HUES6 (cell line): Measurements from ENCODE around the gene SFI1.
"Not testable (repeated sequence)": the region's sequence is repeated elsewhere in the genome, so short reads cannot be mapped to it uniquely, and the experiment has no call there.

Experiments used
- H3K27ac ChIP-seq: 2 replicates; pipeline ENCODE4 v1.7.0; 2013; ENCODE audit warnings: low read depth, mild to moderate bottlenecking, low read length, inconsistent platforms
- H3K27me3 ChIP-seq: 2 replicates; pipeline ENCODE4 v1.6.1; 2013; ENCODE audit warnings: low read length; ENCODE audit not compliant: control insufficient read depth, insufficient read depth
- H3K36me3 ChIP-seq: 2 replicates; pipeline ENCODE4 v1.6.1; 2013; ENCODE audit warnings: low read length; ENCODE audit not compliant: control insufficient read depth, insufficient read depth
- H3K4me1 ChIP-seq: 2 replicates; pipeline ENCODE4 v1.6.1; 2013; ENCODE audit warnings: low read length; ENCODE audit not compliant: control insufficient read depth, insufficient read depth
- H3K4me3 ChIP-seq: 2 replicates; pipeline ENCODE4 v1.5.1; 2013; ENCODE audit warnings: low read depth, low read length
- H3K9ac ChIP-seq: one replicate; pipeline ENCODE4 v1.6.1; 2013; ENCODE audit warnings: mild to moderate bottlenecking, low read length
- H3K9me3 ChIP-seq: 2 replicates; pipeline ENCODE4 v1.6.1; 2013; ENCODE audit warnings: low read depth, low read length; ENCODE audit not compliant: control insufficient read depth, insufficient read depth

Gene SFI1

GRCh38 chr22:31492151-31492550, 4.2 kb upstream of the SFI1 start:
- no peak overlapping the region for H3K27ac ChIP-seq
- no peak overlapping the region for H3K9ac ChIP-seq
- no peaks in the 10 kb centered on the region; the same call in 1 of the 2 replicates for H3K9me3 ChIP-seq
- no peaks in the 10 kb centered on the region for H3K27me3 ChIP-seq
- H3K4me1 ChIP-seq: peaks cover 14% of the 10 kb centered on the region
- peaks cover 13% of the 10 kb centered on the region for H3K36me3 ChIP-seq
- H3K4me3 ChIP-seq: no peak overlapping the region

DNA sequence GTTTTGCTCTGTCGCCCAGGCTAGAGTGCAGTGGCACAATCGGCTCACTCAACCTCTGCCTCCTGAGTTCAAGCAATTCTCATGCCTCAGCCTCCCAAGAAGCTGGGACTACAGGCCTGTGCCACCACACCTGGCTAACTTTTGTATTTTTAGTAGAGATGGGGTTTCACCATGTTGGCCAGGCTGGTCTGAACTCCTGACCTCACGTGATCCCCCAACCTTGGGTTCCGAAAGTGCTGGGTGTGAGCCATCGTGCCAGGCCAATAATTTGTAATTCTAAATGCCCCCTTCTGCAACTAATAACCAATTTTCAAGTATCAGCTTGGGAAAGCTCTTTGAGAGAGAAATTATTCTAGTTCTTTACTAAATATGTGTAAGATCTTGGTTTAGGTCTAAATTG, 3.0 kb upstream of the SFI1 start:
- not testable (repeated sequence) for H3K9ac ChIP-seq, H3K9me3 ChIP-seq, H3K27me3 ChIP-seq, H3K4me3 ChIP-seq, H3K36me3 ChIP-seq, H3K27ac ChIP-seq
- peaks cover 12% of the 10 kb centered on the region for H3K4me1 ChIP-seq

- peaks cover 6% of the 10 kb centered on the region for H3K9me3 ChIP-seq
- no peaks in the 10 kb centered on the region for H3K27me3 ChIP-seq
- peak overlapping the region; percentile 83 for H3K4me3 ChIP-seq
- H3K9ac ChIP-seq: no peak overlapping the region
- H3K4me1 ChIP-seq: peaks cover 9% of the 10 kb centered on the region
- H3K27ac ChIP-seq: no peak overlapping the region
- no peaks in the 10 kb centered on the region for H3K36me3 ChIP-seq
These were observed 993 bp upstream of the SFI1 start for GRCh38 chr22:31495343-31495742.

- Histone ChIP-seq H3K9ac (peak overlapping the region; percentile 78), H3K36me3 (no peaks in the 10 kb centered on the region), H3K27me3 (no peaks in the 10 kb centered on the region), H3K4me3 (peak overlapping the region; percentile 83), H3K27ac (no peak overlapping the region), H3K9me3 (peaks cover 6% of the 10 kb centered on the region), H3K4me1 (no peaks in the 10 kb centered on the region; the same call in 1 of the 2 replicates)
These were observed 405 bp downstream of the SFI1 start for GRCh38 chr22:31496735-31497146.

GRCh38 chr22:31497148-31497938, 1.0 kb downstream of the SFI1 start:
- H3K27me3 ChIP-seq: no peaks in the 10 kb centered on the region
- H3K27ac ChIP-seq: no peak overlapping the region
- no peaks in the 10 kb centered on the region for H3K36me3 ChIP-seq

DNA sequence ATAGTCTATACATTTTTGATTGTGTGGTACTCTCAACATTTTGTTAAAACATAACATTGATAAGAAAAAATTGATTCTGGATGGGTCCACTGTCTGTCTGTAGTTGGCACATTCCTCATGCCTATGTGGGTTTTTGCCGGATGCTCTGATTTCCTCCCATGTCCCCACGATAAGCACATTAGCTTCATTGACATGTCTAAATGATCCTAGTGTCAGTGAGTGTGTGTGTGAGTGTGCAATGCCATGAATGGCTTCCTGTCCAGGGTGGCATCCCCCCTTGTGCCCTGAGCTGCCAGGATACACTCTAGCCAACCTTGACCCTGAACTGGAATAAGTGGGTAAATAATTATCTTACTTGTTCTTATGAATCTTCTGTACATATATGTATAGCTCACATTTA, 5.4 kb downstream of the SFI1 start:
- no peak overlapping the region for H3K4me3 ChIP-seq
- H3K36me3 ChIP-seq: no peaks in the 10 kb centered on the region
- H3K4me1 ChIP-seq: no peaks in the 10 kb centered on the region; the same call in 1 of the 2 replicates
- peaks cover 6% of the 10 kb centered on the region for H3K9me3 ChIP-seq
- no peaks in the 10 kb centered on the region for H3K27me3 ChIP-seq
- H3K9ac ChIP-seq: no peak overlapping the region
- H3K27ac ChIP-seq: no peak overlapping the region

More at GRCh38 chr22:31497148-31497938, 1.0 kb downstream of the SFI1 start:
- H3K9ac ChIP-seq: peak overlapping the region; percentile 78
- peak overlapping the region; percentile 83 for H3K4me3 ChIP-seq
- H3K4me1 ChIP-seq: no peaks in the 10 kb centered on the region; the same call in 1 of the 2 replicates
- peaks cover 6% of the 10 kb centered on the region for H3K9me3 ChIP-seq

GRCh38 chr22:31503211-31503964, 7.1 kb downstream of the SFI1 start:
- Histone ChIP-seq H3K9ac (no peak overlapping the region), H3K4me1 (no peaks in the 10 kb centered on the region; the same call in 1 of the 2 replicates), H3K4me3 (no peak overlapping the region), H3K9me3 (no peaks in the 10 kb centered on the region), H3K36me3 (no peaks in the 10 kb centered on the region; the same call in 1 of the 2 replicates), H3K27me3 (no peaks in the 10 kb centered on the region), H3K27ac (no peak overlapping the region)

- Histone ChIP-seq H3K9ac (no peak overlapping the region), H3K36me3 (no peaks in the 10 kb centered on the region; the same call in 1 of the 2 replicates), H3K27me3 (no peaks in the 10 kb centered on the region), H3K27ac (no peak overlapping the region), H3K4me3 (no peak overlapping the region), H3K4me1 (no peaks in the 10 kb centered on the region; the same call in 1 of the 2 replicates), H3K9me3 (no peaks in the 10 kb centered on the region)
These were observed 7.9 kb downstream of the SFI1 start for GRCh38 chr22:31504282-31504681.

DNA sequence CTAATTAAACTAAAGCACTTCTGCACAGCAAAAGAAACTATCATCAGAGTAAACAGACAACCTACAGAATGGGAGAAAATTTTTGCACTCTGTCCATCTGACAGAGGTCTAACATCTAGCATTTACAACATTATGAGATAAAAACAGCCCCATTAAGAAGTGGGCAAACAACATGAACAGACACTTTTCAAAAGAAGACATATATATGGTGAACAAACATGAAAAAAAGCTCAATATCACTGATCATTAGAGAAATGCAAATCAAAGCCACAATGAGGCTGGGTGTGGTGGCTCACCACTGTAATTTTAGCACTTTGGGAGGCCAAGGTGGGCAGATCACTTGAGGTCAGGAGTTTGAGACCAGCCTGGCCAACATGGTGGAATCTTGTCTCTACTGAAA, 11.2 kb downstream of the SFI1 start:
- not testable (repeated sequence) for H3K36me3 ChIP-seq, H3K4me1 ChIP-seq, H3K9ac ChIP-seq, H3K9me3 ChIP-seq, H3K27me3 ChIP-seq, H3K4me3 ChIP-seq, H3K27ac ChIP-seq

DNA sequence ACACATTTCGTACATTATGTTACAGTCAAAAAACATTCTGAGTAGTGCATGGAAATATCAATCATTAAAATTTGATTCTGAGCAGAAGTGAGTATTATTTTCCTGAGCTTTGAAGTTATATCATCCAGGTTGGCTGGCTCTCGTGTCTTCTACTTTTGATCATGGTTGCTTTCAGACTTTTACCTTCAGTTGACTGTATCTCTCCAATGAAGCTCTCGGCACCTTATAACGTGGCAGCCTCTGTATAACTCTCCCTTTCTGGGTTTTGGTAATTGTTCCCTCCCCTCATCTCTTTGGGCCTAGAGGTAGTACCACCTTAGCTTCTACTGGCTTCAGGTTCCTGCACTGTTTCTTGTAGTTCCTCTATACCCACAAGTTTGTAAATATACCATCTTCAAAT, 12.2 kb downstream of the SFI1 start:
- Histone ChIP-seq H3K36me3 (no peaks in the 10 kb centered on the region; the same call in 1 of the 2 replicates), H3K9ac (no peak overlapping the region), H3K4me1 (no peaks in the 10 kb centered on the region; the same call in 1 of the 2 replicates), H3K4me3 (no peak overlapping the region), H3K27me3 (no peaks in the 10 kb centered on the region), H3K9me3 (no peaks in the 10 kb centered on the region), H3K27ac (no peak overlapping the region)
